Psoas muscle (tissue), 8 donors: ENCODE data around the gene RPLP2. TPM values are rescaled to one million over a fixed set of nuclear protein-coding genes. Genes with fewer than 3 reads are reported as not detected.

ENCODE experiments used
- ATAC-seq, 4 donors: fragments of 200-7000 bp; cut with Tn5 transposase; one replicate each; pipeline ENCODE4 v1.9.1; 2020; ENCODE audit warnings: moderate library complexity in 3 of 4, mild to moderate bottlenecking in 2 of 4
- DNase-seq, 2 donors: peaks; one replicate each; pipeline ENCODE4 v3.0.0-alpha.2; 2020
- H3K27ac ChIP-seq: fragments of 200-600 bp; one replicate; pipeline ENCODE4 v1.8.0; 2022
- H3K27me3 ChIP-seq, 3 donors: fragments of 200-600 bp in 1 of 3; one replicate each; pipeline versions ENCODE4 v1.6.1 to v1.8.0; 2013 to 2022; ENCODE audit warnings: low read length in 2 of 3, mild to moderate bottlenecking in 2 of 3, moderate library complexity in 1 of 3; ENCODE audit not compliant: insufficient read depth in 3 of 3
- H3K36me3 ChIP-seq, 2 donors: fragments of 200-600 bp in 1 of 2; one replicate each; pipeline versions ENCODE4 v1.6.1 to v1.8.0; 2013 to 2022; ENCODE audit warnings: low read depth in 1 of 2, mild to moderate bottlenecking in 1 of 2, moderate library complexity in 1 of 2; ENCODE audit not compliant: insufficient read depth in 1 of 2
- H3K4me1 ChIP-seq: fragments of 200-600 bp; one replicate; pipeline ENCODE4 v1.8.0; 2022
- H3K4me3 ChIP-seq: fragments of 200-600 bp; one replicate; pipeline ENCODE4 v1.8.0; 2022; ENCODE audit warnings: mild to moderate bottlenecking
- H3K9me3 ChIP-seq: fragments of 200-600 bp; one replicate; pipeline ENCODE4 v1.8.0; 2022
- CTCF ChIP-seq: fragments of 200-600 bp; IDR thresholded peaks from one replicate; pipeline ENCODE4 v1.8.0; 2022; ENCODE audit warnings: antibody characterized with exemption
- WGBS, 3 donors: extraction: QIAGEN DNeasy Blood & Tissue Kit; methylation state at CpG; one replicate each; pipeline versions ENCODE4 v1.1.6 to v1.1.7; 2013; 5-methylcytosine and 5-hydroxymethylcytosine counted together
- intact Hi-C, 2 donors: fragments of 100-400 bp; cut with DNase I; formaldehyde crosslinking; loops; one replicate each; pipeline versions ENCODE4 v1.11.0 to v1.14.2; 2022
- polyA plus RNA-seq, 3 donors: library from polyadenylated mRNA; stranded (reverse); fragments of 200-250 nt; gene quantifications; one replicate each; pipeline ENCODE4 v1.2.3, GENCODE V29; 2013
- total RNA-seq, 4 donors: library from RNA; stranded (reverse); fragmentation: NEBNext Ultra II Directional in 2 of 4; extraction: Animal tissue kit (Norgen Biotek cat#: 25700) in 2 of 4; gene quantifications; one replicate each; pipeline versions ENCODE4 v1.2.1 to v1.2.4, GENCODE V29; 2021 to 2023
- donor health status: healthy with polysubstance abuse.
- donor health status: DM: no; HTN: no; CAD: no; lungs with moderate emphysema.
- donor health status: Bipolar disorder and iron deficiency.
- donor health status: healthy.
- donor health status: DM: yes; HTN: yes; CAD: no.
- donor health status: DM: no; HTN: no; CAD: no.
- donor health status: DM: no; HTN: no; CAD: no.
- donor health status: DM: yes; HTN: yes; CAD: no.

Gene RPLP2
- total and polyA plus RNA-seq, 7 donors: 779 to 1,781 (median 1,246) TPM

GRCh38 chr11:831961-832528, 22.3 kb downstream of the RPLP2 start:
- intact Hi-C loops: no loop called here
- Histone ChIP-seq H3K4me3 (peak overlapping the region; percentile 92), H3K36me3 (peaks cover 0 to 14% of the 10 kb centered on the region in 2 donors), H3K4me1 (peaks cover 52% of the 10 kb centered on the region), H3K27ac (peak overlapping the region; percentile 92), H3K9me3 (no peaks in the 10 kb centered on the region), H3K27me3 (peaks cover 0 to 25% (median 13%) of the 10 kb centered on the region in 3 donors)
- DNase-seq (no peak), ATAC-seq (no peak)
- WGBS, 3 donors: 71 to 72% (median 72%) methylated on average over 23 of the region's 23 CpGs
- no peak for TF ChIP-seq CTCF

GRCh38 chr11:832529-833113, 22.9 kb downstream of the RPLP2 start, which contains the start of gene CD151:
CD151 (plus strand) TSS chr11:832952; CDS start chr11:836070, 3,118 bp downstream.
- WGBS, 3 donors: 2 to 19% (median 7%) methylated on average over 9 to 61 of the region's 67 CpGs
- Histone ChIP-seq H3K4me1 (peaks cover 52% of the 10 kb centered on the region), H3K27ac (peak within 1 kb of the TSS; percentile 92), H3K4me3 (peak within 1 kb of the TSS; percentile 92), H3K27me3 (peaks cover 0 to 25% (median 9%) of the 10 kb centered on the region in 3 donors), H3K9me3 (no peaks in the 10 kb centered on the region), H3K36me3 (peaks cover 0 to 19% of the 10 kb centered on the region in 2 donors)
- DNase-seq (peak in 1 of 2 donors; percentile 72), ATAC-seq (peak; percentile 31 to 42 (median 31))
- intact Hi-C loops: no loop called here
- TF ChIP-seq CTCF: peak; percentile 6

- H3K9me3 ChIP-seq: no peaks in the 10 kb centered on the region
- H3K36me3 ChIP-seq: peaks cover 0 to 26% of the 10 kb centered on the region in 2 donors
- peaks cover 0 to 22% (median 6%) of the 10 kb centered on the region in 3 donors for H3K27me3 ChIP-seq
- TF ChIP-seq CTCF: no peak
- peak overlapping the region; percentile 92 for H3K27ac ChIP-seq
- H3K4me3 ChIP-seq: peak overlapping the region; percentile 92
- H3K4me1 ChIP-seq: peaks cover 46% of the 10 kb centered on the region
- 1 to 5% (median 1%) methylated on average over 17 to 54 of the region's 55 CpGs for WGBS, 3 donors
- intact Hi-C loops: no loop called here
- ATAC-seq: peak; percentile 3 to 23 (median 14)
- peak; percentile 68 to 80 for DNase-seq
Measured at GRCh38 chr11:833114-833791, 23.5 kb downstream of the RPLP2 start.

- Histone ChIP-seq H3K4me3 (peak overlapping the region; percentile 92), H3K27ac (peak overlapping the region; percentile 92), H3K36me3 (peaks cover 0 to 32% of the 10 kb centered on the region in 2 donors), H3K27me3 (peaks cover 0 to 17% (median 6%) of the 10 kb centered on the region in 3 donors), H3K4me1 (peaks cover 47% of the 10 kb centered on the region), H3K9me3 (no peaks in the 10 kb centered on the region)
- 24 to 53% (median 31%) methylated on average over 8 to 9 of the region's 9 CpGs for WGBS, 3 donors
- peak in 2 of 4 donors; percentile 38 to 39 for ATAC-seq
- intact Hi-C loops: no loop called here
- TF ChIP-seq CTCF: no peak
- DNase-seq: no peak
Measured at GRCh38 chr11:833849-834311, 24.1 kb downstream of the RPLP2 start.
